Measurements from ENCODE around the gene C16orf87.
"Not testable (repeated sequence)": the region's sequence is repeated elsewhere in the genome, so short reads cannot be mapped to it uniquely, and the experiment has no call there.

The C16orf87 gene, protein sequence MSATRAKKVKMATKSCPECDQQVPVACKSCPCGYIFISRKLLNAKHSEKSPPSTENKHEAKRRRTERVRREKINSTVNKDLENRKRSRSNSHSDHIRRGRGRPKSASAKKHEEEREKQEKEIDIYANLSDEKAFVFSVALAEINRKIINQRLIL

DNA sequence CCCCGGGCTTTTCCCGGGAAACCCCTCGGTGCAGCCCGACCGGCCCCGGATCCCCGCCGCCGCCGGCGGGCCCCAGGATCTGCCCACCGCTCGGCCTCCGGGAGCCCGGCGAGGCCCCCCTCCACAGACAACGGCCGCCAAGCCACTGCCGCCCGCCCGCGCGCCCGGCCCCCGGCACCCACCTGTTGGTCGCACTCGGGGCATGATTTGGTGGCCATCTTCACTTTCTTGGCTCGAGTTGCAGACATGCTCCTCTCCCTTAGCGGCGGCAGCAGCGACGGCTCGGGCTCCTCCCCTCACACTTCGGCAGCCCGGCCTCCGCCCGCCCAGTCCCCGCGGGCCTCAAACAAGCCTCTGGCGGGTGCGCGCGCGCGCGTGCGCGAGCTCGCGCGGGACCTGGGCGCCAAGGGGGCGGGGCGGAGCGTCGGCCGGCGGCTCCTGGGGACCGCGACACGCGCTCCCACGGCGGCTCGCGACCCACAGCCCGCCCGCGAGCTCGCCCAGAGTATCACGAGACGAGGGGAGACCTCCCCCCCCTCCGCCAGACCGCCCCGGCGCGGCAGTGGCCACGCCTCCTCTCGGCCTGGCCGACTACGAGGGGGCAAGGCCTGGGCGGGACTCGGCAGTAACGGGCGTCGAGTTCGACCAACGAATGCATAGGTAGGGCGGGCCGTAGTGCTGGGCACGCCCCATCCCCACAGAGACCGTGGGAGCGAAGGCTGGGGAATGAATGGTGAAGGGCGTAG, at the start of gene C16orf87:
TSS of gene C16orf87 (minus strand) at position 279 of the 746 bp plus-strand sequence. CDS start at position 248, 31 bp downstream.
- peak; percentile 88 to 89 for DNase-seq

DNA sequence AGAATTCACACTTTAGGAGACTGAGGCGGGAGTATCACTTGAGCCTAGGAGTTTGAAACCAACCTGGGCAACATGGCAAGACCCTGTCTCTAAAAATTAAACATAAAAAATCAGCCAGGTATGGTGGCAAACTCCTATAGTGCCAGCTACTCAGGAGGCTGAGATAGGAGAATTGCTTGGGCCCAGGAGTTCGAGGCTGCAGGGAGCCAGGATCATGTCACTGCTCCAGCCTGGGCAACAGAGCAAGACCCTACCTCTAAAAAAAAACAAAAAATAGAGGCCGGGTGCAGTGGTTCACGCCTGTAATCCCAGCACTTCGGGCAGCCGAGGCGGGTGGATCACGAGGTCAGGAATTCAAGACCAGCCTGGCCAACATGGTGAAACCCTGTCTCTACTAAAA, 44.3 kb upstream of the C16orf87 start:
- no peak for DNase-seq

DNA sequence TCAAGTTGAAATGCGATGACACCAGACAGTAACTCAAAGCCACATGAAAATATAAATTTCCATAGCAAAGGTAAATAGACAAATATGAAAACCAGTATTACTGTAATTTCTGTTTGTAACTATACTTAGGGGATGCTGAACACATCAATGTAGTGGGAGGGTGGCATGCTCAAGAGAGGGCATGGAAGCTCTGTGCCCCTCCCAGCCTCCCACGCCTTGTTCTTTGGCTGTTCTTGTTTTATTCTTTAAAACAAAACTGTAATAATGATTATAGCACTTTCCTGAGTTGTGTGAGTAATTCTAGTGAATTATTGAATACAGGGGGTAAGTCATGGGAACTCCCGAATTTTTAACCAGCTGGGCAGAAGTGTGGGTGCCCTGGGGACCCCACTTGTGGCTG, 42.2 kb upstream of the C16orf87 start:
- DNase-seq: no peak

DNA sequence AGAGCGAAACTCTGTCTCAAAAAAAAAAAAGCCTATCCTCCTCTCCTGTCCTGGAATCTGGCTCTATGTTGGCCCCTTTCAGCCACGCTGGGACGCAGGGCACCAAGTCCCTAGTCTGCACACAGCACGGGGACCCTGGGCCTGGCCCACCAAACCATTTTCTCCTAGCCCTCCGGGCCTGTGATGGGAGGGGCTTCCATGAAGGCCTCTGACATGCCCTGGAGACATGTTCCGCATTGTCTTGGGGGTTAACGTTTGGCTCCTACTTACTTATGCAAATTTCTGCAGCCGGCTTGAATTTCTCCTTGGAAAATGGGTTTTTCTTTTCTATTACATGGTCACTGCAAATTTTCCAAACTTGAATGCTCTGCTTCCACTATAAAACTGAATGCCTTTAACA, 40.6 kb upstream of the C16orf87 start:
- DNase-seq: no peak

DNA sequence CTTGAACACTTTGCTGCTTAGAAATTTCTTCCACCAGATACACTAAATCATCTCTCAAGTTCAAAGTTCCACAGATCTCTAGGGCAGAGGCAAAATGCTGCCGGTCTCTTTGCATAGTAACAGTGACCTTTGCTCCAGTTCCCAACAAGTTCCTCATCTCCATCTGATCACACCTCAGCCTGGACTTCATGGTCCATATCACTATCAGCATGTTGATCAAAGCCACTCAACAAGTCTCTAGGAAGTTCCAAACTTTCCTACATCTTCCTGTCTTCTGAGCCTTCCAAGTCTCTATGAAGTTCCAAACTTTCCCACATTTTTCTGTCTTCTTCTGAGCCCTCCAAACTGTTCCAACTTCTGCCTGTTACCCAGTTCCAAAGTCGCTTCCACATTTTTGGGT, 37.9 kb upstream of the C16orf87 start:
- not testable (repeated sequence) for DNase-seq

DNA sequence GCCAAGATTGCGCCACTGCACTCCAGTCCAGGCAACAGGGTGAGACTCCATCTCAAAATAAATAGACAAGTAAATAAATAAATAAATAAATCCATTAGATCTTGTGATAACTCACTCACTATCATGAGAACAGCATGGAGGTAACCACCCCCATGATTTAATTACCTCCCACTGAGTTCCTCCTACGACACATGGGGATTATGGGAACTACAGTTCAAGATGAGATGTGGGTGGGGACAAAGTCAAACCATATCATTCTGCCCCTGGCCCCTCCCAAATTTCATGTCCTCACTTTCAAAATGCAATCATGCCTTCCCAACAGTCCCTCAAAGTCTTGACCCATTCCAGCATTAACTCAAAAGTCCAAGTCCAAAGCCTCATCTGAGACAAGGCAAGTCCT, 36.5 kb upstream of the C16orf87 start:
- DNase-seq: not testable (repeated sequence)

DNA sequence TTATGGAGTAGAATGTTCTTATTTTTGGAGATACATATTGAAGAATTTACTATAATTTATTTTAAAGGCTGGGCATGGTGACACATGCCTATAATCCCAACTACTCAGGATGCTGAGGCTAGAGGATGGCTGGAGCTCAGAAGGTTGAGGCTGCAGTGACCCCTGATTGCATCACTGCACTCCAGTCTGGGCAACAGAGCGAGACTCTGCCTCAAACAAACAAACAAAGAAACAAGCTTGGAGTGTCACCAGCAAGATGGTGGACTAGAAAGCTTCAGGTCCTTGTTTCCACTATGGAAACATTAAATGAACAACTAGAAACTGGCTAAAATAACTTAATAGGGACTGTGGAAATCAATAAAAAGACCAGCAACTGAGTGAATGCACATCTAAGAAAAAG, 35.3 kb upstream of the C16orf87 start:
- DNase-seq: no peak

DNA sequence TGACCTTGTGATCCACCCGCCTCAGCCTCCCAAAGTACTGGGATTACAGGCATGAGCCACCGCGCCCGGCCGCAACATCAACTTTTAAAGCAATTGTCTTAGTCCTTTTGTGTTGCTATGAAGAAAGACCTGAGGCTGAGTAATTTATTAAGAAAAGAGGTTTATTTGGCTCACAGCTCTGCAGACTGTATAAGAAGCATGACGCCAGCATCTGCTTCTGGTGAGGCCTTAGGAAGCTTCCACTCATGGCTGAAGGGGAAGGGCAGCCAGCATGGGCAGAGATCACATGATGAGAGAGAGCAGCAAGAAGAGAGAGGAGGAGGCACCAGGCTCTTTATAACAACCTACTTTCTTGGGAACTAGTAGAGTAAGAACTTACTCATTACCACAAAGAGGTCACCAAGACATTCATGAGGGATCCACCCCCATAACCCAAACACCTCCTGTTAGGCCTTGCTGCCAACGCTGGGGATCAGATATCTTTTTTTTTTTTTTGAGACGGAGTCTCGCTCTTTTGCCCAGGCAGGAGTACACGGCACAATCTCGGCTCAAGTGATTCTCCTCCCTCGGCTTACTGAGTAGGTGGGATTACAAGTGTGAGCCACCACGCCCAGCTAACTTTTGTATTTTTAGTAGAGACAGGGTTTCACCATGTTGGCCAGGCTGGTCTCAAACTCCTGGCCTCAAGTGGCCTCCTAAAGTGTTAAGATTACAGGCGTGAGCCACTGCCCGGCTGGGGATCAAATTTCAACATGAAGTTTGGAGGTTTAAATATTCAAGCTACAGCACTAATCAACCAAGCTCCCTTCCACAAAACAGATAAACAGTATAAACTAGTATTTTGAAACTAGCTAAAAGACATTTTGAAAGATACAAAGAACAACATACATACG, 31.8 kb upstream of the C16orf87 start:
- DNase-seq: no peak

DNA sequence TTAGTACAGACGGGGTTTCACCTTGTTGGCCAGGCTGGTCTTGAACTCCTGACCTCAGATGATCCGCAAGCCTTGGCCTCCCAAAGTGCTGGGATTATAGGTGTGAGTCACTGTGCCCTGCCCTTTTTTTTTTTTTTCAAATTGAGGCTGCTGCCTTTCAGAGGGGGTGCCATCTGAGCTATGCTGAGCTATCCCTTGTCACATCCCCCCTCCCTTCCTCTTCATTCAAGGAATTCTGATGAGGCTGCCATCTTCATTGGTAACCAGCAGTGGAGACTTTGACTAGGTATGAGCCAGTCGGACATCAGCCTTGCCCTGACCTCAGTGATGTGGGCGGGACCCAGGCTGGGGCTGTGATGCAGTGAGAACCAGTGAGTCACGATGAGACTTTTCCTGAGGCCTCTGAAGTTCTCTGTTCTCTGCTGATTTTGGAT, 28.8 kb upstream of the C16orf87 start:
- DNase-seq: no peak

DNA sequence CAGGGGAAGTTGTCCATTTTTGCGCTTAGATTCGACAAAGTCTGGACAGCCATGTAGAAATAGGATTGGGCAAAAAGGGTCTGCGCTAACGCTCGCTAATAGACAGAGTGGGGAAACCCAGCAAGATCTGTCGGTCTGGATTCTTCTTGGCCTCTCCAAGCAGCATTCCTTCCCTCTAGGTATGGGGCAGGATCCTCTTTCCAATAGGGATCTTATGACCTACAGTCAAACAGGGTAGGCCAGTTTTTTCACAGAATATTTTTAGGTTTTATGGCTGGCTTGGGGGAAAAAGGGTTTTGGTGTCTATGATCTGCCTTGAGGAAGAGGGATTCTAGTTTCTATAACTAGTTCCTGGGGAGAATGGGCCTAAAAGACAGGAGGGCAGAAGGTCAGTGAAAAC, 27.2 kb upstream of the C16orf87 start:
- no peak for DNase-seq

DNA sequence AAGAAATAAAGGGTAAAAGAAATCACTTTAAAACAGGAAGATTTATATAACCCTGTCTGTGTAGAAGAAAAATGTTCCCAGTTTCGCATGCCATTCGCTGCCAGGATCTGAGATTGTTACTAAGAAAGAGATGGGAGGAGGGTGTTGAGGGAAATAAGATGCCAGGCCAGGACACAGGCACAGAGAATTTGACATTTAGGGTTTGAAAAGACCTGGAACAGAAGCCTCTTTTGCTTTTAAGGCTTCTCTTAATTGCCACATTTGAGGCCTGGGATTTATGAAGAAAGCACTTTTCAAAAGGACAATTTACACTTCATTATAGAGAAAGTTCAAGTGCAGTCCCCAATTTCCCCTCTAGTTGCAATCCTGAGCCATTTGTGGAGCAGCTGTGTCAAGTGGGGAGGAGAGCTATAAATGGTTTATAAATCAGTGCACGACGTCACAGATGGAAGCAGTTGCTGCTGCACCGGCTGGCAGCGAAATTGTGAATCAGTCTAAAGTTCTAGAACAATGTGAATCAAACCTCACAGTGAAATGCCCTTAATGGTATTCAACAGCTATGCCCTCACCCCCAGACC, 26.5 kb upstream of the C16orf87 start:
- peak; percentile 25 to 49 for DNase-seq

DNA sequence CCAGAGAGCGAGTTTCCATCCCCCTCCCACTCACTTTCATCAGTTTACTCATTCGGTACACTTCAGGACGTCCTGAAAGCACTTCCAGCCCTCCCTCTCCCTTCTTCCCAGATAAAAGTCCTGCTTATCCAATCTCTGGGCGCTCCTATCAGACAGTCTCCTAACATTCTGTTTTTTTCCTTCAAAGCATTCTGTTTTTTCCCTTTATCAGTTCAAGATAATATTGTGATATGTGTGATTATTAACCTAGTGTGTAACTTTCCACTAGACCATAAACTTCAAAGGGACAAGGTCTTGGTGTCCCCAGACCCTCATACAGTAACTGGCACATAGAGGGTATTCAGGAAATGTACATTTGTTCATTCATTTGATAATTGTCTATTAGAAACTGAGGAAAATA, 24.4 kb upstream of the C16orf87 start:
- DNase-seq: no peak

DNA sequence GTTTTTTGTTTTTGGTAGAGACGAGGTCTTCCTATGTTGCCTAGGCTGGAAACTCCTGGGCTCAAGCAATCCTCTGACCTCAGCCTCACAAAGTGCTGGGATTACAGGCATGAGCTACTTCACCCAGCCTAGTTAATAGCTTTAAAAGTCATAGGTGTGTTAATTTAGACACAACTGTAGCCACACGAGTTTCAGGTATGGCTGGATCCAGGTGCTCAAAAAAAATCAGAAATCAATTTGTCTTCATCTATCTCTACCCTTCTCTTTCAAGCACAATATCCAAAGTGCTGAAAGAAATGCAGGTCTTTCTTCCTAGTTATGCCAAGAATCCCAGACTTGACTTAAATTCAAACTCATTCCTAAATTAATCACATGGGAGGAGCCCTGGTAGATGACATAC, 23.9 kb upstream of the C16orf87 start:
- no peak for DNase-seq

DNA sequence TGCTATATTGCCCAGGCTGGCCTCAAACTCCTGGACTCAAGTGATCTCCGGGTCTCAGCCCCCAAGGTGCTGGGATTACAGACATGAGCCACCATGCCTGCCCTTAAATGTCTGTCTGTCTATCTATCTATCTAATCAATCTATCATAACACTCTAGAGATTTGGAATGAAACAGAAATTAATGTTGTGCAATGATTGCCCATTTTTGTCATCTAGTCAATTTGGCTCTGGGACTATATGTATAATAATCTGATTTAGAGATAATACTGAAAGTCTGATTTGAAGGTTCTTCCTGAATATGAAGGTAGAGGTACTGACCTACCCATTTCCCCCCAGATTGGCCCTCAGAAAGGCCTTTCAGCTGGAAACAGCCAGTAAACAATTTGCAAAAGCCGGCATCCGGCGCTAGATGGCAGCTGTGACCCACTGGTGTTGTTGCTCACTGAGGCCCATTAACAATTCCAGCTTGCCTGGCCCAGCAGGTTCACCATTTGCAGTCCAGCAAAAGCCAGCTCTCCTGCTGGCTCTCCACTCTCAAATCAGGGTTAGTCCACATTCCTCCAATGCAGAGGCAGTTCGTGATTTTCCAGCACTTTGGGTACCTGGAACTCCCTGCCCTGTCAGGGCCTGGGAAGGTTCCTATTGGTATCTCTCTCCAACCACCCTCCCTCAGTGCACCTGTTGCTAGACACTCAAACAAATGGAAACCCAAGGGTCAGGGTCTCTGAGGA, 22.9 kb upstream of the C16orf87 start:
- DNase-seq: peak; percentile 59 to 68

DNA sequence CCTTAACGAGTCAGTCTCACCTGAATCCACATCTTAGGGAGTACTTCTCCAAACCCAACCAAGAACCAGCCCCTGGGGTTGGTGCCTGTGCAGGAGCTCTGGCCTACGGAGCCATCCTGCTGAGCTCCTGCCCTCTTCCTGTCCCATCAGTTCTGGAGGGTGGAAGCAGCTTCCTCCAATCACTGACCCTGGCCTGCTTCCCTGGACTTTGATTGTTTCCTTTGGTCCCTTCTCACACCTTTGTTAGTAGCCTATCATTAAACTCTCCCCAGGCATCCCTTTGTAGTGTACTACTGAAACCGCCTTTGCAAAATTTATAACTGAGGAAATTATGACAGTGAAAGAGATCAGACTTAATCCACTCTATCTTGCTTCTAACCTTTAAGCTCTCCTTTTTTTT, 21.1 kb upstream of the C16orf87 start:
- DNase-seq: no peak

DNA sequence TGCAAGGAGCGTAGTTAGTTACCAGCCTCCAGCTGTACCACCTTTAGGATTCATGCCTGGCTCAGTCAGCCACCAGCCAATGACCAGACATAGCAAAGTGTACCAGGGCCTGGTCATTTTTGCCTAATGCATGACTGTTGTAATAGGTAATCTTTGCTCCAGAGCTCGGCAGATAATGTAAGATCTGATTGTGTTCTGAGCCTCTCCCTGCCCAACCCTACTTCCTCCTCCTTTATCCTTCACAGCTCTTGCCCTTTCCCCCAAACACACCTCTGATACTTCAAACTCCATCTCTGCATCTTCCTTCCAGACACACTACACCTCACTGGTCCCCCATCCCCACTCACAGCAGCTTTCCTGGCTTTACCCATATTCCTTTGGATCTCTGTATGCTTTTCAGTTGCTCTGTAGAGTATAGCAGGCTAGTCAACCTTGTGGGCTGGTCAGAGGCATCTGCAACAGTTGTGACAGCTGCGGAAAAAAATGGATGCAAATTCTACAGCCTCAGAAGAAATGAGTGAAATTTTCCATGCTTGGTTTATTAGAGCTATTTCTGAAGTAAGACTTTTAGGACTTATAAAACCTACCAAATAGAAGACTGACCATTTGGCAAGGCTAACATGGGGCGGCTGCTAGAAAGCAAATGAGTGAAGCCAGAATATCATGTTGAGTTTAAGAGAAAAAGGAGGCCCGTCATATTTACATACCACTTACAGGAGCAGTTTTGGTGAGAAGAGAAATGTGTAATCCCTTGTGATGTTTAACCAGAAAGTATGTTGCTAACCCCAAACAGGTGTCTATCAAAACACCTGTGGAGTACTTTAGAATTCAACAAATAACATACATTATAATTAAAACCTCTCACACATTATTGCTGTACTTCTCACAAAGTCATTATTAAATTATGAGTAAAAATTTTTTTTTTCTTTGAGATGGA, 19.9 kb upstream of the C16orf87 start:
- DNase-seq: no peak

DNA sequence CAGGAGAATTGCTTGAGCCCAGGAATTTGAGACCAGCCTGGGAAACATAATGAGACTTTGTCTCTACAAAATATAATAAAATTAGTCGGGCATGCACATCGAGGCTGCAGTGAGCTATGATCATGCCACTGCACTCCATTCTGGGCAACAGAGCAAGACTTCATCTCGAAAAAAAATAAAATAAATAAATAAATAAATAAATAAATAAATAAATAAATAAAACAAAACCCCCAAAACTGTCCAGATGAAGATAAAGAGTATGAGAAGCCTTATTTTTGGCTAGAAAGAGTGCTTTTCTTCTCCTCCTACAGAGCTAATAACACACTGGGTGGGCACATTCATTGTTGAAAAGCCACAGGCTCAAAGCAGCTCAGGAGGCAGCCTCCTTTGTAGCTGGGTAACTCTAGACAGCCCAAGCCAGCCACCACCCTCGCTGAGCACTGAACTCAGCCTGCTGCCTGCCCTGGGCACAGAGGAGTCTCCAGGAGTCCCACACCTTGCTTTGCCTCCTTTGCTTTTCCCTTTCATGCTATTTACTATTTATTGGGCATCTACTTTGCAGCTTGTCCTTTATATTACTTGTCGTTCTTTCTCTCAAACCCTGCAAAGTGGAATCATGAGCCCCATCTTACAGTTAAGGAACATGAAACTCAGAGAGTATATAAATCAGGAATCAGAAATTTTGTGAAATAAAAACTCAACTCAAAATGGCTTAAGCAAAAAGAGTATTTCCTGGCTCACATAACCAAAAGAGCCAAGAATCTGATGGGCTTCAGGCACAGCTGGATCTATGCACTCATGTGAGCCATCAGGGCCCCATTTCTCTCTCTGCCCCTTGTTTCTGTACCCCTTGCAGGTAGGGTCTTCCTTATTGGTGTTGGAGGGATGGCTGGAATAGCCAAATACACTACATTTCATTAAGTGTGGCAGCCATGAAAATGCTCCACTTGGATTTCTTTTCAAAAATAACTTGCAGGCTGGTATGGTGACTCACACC, 18.1 kb upstream of the C16orf87 start:
- DNase-seq: no peak

DNA sequence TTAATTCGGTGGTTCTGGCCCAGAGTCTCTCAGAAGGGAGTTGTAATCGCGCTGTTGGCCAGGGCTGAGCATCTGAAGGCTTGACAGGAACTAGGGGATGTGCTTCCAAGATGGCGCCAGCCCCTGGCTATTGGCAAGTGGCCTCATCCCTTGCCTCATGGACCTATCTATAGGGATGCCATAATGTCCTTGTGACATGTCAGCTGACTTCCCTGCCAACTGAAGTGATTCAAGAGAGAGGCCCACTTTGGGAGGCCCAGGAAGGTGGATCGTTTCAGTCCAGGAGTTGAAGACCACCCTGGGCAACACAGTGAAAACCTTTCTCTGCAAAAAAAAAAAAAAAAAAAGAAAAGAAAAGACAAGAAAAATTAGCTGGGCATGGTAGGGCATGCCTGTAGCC, 15.0 kb upstream of the C16orf87 start:
- no peak for DNase-seq

DNA sequence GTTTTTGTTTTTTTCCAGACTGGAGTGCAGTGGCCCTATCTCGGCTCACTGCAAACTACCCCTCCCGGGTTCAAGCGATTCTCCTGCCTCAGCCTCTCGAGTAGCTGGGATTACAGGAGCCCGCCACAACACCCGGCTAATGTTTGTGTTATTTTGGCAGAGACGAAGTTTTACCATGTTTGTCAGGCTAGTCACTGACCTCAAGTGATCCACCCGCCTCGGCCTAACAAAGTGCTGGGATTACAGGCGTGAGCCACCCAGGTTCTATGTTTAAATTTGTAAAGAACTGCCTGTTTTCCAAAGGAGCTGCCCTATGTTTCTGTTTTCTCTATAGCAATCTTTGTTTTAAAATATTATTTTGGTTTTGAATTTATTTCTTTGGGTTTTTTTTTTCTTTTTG, 13.8 kb upstream of the C16orf87 start:
- DNase-seq: no peak
